PC-3 (cell line): ENCODE results near the gene CD101. TPM values are rescaled to one million over a fixed set of nuclear protein-coding genes. Genes with fewer than 3 reads are reported as not detected.
A peak's percentile ranks its signal among the peaks of the same experiment; 100 is the strongest.

Experiments
- ATAC-seq: fragments of 200-7000 bp; cut with Tn5 transposase; 2 replicates; pipeline ENCODE4 v1.9.1; 2020; ENCODE audit warnings: mild to moderate bottlenecking, moderate library complexity
- BruUV-seq: library from RNA; stranded (reverse); fragments of 400-500 nt; replicated peaks from 2 replicates; lab custom pipeline; 2021; lab: Mats Ljungman, UMichigan
- CTCF ChIA-PET: fragments of 300-600 bp; sonication (Branson Sonifier 250); formaldehyde crosslinking; loops from one replicate; lab custom pipeline; 2022; ENCODE audit warnings: antibody characterized with exemption; lab: Charles Lee
- POLR2A ChIA-PET: fragments of 300-600 bp; sonication (Branson Sonifier 250); formaldehyde crosslinking; loops from one replicate; lab custom pipeline; 2022; ENCODE audit warnings: antibody characterized with exemption; ENCODE audit not compliant: unreplicated experiment; lab: Charles Lee
- DNase-seq: peaks from one replicate; pipeline ENCODE4 v3.0.0-alpha.2; 2015
- H2AFZ ChIP-seq: fragments of 300-600 bp; sonication (generic); 2 replicates; pipeline ENCODE4 v1.6.0; 2016; ENCODE audit warnings: antibody characterized with exemption, low read length
- H3F3A ChIP-seq: fragments of 300-600 bp; sonication (generic); one replicate; pipeline ENCODE4 v1.6.0; 2017; ENCODE audit warnings: antibody characterized with exemption, low read length, control low read depth, mild to moderate bottlenecking; ENCODE audit not compliant: unreplicated experiment
- H3K27ac ChIP-seq: fragments of 300-600 bp; sonication (generic); 2 replicates; pipeline ENCODE4 v1.5.1; 2016; ENCODE audit warnings: mild to moderate bottlenecking, low read length
- H3K27me3 ChIP-seq: fragments of 300-600 bp; sonication (generic); 2 replicates; pipeline ENCODE4 v1.6.1; 2016; ENCODE audit warnings: low read length, mixed read lengths
- H3K36me3 ChIP-seq: fragments of 300-600 bp; sonication (generic); 2 replicates; pipeline ENCODE4 v1.6.1; 2016; ENCODE audit warnings: low read depth, mixed run types, low read length, mixed read lengths
- H3K4me1 ChIP-seq: fragments of 300-600 bp; sonication (generic); 2 replicates; pipeline ENCODE4 v1.5.1; 2016; ENCODE audit warnings: low read length; ENCODE audit not compliant: insufficient read depth
- H3K4me2 ChIP-seq: fragments of 300-600 bp; sonication (generic); 2 replicates; pipeline ENCODE4 v1.6.0; 2016; ENCODE audit warnings: low read length
- H3K4me3 ChIP-seq: fragments of 300-600 bp; sonication (generic); 2 replicates; pipeline ENCODE4 v1.5.1; 2016; ENCODE audit warnings: mild to moderate bottlenecking, low read length, mixed read lengths
- H3K79me2 ChIP-seq: fragments of 300-600 bp; sonication (generic); 2 replicates; pipeline ENCODE4 v1.6.1; 2017; ENCODE audit warnings: low read length, mixed read lengths
- H3K9ac ChIP-seq: fragments of 300-600 bp; sonication (generic); 2 replicates; pipeline ENCODE4 v1.6.0; 2016; ENCODE audit warnings: mild to moderate bottlenecking, low read length
- H3K9me2 ChIP-seq: fragments of 300-600 bp; sonication (generic); replicated peaks from 2 replicates; pipeline ENCODE4 v1.6.1; 2016; ENCODE audit warnings: mixed run types, low read length, mixed read lengths
- H3K9me3 ChIP-seq: fragments of 300-600 bp; sonication (generic); 2 replicates; pipeline ENCODE4 v1.6.1; 2016; ENCODE audit warnings: low read length, mixed read lengths
- H4K20me1 ChIP-seq: fragments of 300-600 bp; sonication (generic); 2 replicates; pipeline ENCODE4 v1.6.1; 2016; ENCODE audit warnings: low read length, mixed read lengths
- EZH2 ChIP-seq: fragments of 300-600 bp; sonication (generic); IDR thresholded peaks from one replicate; pipeline ENCODE4 v1.6.1; 2017; ENCODE audit warnings: antibody characterized with exemption, mild to moderate bottlenecking, low read length; ENCODE audit not compliant: unreplicated experiment
- EZH2phosphoT487 ChIP-seq: fragments of 300-600 bp; sonication (generic); IDR thresholded peaks from 2 replicates; pipeline ENCODE4 v1.6.1; 2018; ENCODE audit warnings: mild to moderate bottlenecking, antibody characterized with exemption, low read length, borderline replicate concordance
- intact Hi-C: fragments of 100-400 bp; cut with micrococcal nuclease; formaldehyde crosslinking; loops from 2 replicates; pipeline ENCODE4 v1.9.0; 2023
- total RNA-seq: library from RNA; depleted of rRNA; stranded (reverse); fragments of >200 nt; gene quantifications from 2 replicates; pipeline ENCODE4 v1.2.3, GENCODE V29; 2014
- TF ChIP-seq, protein P1 (sequence below): fragments of 300-600 bp; sonication (generic); conservative IDR thresholded peaks from 2 replicates; pipeline ENCODE4 v1.5.1; 2017; ENCODE audit warnings: antibody characterized with exemption, low read depth, mild to moderate bottlenecking, low read length

The CD101 gene
- total RNA-seq, 1 experiment from 2014 or later: 0.36 TPM

DNA sequence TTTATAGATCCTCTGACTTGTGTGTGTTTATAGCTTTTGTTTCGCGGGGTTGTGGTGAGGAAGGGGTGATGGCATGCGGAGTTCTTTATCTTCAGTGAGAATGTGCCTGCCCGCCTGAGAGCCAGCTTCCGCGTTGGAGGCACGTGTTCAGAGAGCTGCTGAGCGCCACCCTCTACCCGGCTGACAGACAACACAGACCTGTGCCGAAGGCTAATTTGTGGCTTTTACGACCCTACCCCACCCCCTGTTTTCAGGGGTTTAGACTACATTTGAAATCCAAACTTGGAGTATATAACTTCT is 14.4 kb upstream of the CD101 start:
- CTCF ChIA-PET: no interaction called here
- no TSS peak for BruUV-seq

DNA sequence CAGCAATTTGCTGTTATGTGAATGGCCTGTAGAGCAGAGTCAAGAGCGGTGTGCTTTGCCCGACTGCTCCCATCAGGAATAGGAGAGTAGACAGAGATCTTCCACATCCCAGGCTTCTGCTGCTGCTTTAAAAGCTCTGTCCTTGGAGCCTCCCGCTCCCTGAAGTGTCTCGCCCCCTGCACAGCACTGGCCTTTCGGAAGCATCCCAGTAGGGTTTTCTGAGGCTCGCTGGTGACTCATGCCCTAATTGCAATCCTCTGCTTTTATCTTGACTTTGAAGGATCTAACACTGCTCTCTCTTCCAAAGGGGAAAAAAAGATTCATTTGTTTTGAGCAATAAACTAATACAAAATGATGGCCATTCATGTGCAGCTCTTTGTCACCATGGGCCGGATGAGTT is 13.3 kb upstream of the CD101 start:
- Histone ChIP-seq H2AFZ (no peak overlapping the region), H3K79me2 (no peaks in the 10 kb centered on the region), H4K20me1 (no peaks in the 10 kb centered on the region), H3K27ac (no peak overlapping the region), H3F3A (no peaks in the 10 kb centered on the region), H3K4me3 (no peak overlapping the region), H3K36me3 (peaks cover 6% of the 10 kb centered on the region; the same call in 1 of the 2 replicates), H3K9me2 (no peaks in the 10 kb centered on the region), H3K4me1 (no peaks in the 10 kb centered on the region), H3K27me3 (no peaks in the 10 kb centered on the region), H3K4me2 (no peak overlapping the region), H3K9ac (no peak overlapping the region), H3K9me3 (no peaks in the 10 kb centered on the region)
- BruUV-seq: no TSS peak
- TF ChIP-seq EZH2phosphoT487 (no peak), EZH2 (no peak)
- TF ChIP-seq, protein P1, sequence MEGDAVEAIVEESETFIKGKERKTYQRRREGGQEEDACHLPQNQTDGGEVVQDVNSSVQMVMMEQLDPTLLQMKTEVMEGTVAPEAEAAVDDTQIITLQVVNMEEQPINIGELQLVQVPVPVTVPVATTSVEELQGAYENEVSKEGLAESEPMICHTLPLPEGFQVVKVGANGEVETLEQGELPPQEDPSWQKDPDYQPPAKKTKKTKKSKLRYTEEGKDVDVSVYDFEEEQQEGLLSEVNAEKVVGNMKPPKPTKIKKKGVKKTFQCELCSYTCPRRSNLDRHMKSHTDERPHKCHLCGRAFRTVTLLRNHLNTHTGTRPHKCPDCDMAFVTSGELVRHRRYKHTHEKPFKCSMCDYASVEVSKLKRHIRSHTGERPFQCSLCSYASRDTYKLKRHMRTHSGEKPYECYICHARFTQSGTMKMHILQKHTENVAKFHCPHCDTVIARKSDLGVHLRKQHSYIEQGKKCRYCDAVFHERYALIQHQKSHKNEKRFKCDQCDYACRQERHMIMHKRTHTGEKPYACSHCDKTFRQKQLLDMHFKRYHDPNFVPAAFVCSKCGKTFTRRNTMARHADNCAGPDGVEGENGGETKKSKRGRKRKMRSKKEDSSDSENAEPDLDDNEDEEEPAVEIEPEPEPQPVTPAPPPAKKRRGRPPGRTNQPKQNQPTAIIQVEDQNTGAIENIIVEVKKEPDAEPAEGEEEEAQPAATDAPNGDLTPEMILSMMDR: no peak
- ChIA-PET CTCF (no interaction called here), POLR2A (no interaction called here)
- DNase-seq (no peak), ATAC-seq (no peak)
- intact Hi-C loops: no loop called here

More for the DNA sequence above, 14.4 kb upstream of the CD101 start:
- Histone ChIP-seq H3K9me2 (no peaks in the 10 kb centered on the region), H2AFZ (no peak overlapping the region), H3F3A (no peaks in the 10 kb centered on the region), H3K27ac (no peak overlapping the region), H3K79me2 (no peaks in the 10 kb centered on the region), H3K4me3 (no peak overlapping the region), H3K4me1 (no peaks in the 10 kb centered on the region), H3K4me2 (no peak overlapping the region), H3K36me3 (peaks cover 6% of the 10 kb centered on the region; the same call in 1 of the 2 replicates), H3K27me3 (no peaks in the 10 kb centered on the region), H3K9me3 (no peaks in the 10 kb centered on the region), H4K20me1 (no peaks in the 10 kb centered on the region), H3K9ac (no peak overlapping the region)
- DNase-seq (no peak), ATAC-seq (no peak)
- TF ChIP-seq EZH2 (no peak), EZH2phosphoT487 (no peak)
- TF ChIP-seq, protein P1: no peak
- intact Hi-C loops: no loop called here
- POLR2A ChIA-PET: no interaction called here

DNA sequence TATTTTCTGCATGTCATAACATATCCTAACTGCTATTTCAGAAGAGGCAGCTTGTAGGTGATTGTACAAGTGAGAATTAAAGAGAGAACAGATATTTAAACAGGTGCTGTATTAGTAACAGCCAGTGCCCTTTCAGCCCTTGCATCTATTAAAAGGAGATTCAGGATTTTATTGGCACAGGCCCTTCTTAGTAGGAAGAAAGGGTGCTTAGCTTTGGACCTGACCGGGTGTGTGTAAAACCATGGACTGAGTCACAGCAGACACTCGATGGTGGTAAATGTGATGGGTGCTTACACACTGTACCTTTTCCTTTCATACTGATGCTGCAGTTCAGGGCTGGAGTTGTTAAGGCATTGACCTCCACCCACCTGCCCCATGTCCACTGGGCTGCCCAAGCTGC is 12.7 kb upstream of the CD101 start:
- DNase-seq (no peak), ATAC-seq (peak; percentile 42)
- Histone ChIP-seq H3F3A (no peaks in the 10 kb centered on the region), H3K4me3 (no peak overlapping the region), H3K9me3 (no peaks in the 10 kb centered on the region), H3K27ac (no peak overlapping the region), H3K79me2 (no peaks in the 10 kb centered on the region), H4K20me1 (no peaks in the 10 kb centered on the region), H2AFZ (no peak overlapping the region), H3K4me1 (no peaks in the 10 kb centered on the region), H3K9me2 (no peaks in the 10 kb centered on the region), H3K4me2 (no peak overlapping the region), H3K36me3 (peaks cover 6% of the 10 kb centered on the region; the same call in 1 of the 2 replicates), H3K27me3 (no peaks in the 10 kb centered on the region), H3K9ac (no peak overlapping the region)
- CTCF ChIA-PET: no interaction called here
- BruUV-seq: no TSS peak
- TF ChIP-seq EZH2: no peak
- TF ChIP-seq, protein P1: no peak
- TF ChIP-seq EZH2phosphoT487: no peak
- POLR2A ChIA-PET: no interaction called here
- intact Hi-C loops: no loop called here
